Natural killer cell (primary cell): ENCODE data around the gene MRO. TPM values are rescaled to one million over a fixed set of nuclear protein-coding genes. Genes with fewer than 3 reads are reported as not detected.
"Not testable (repeated sequence)": the region's sequence is repeated elsewhere in the genome, so short reads cannot be mapped to it uniquely, and the experiment has no call there.

Experiments
- ATAC-seq, 3 donors: fragments of 150-1000 bp in 2 of 3; fragments of 200-7000 bp in 1 of 3; cut with Tn5 transposase; 1 replicate in 1 of 3; 2 replicates in 2 of 3; pipeline ENCODE4 v1.10.0; 2021; ENCODE audit warnings: mild to moderate bottlenecking in 2 of 3, moderate library complexity in 2 of 3
- DNase-seq, 2 donors: peaks; one replicate each; pipeline versions ENCODE4 v3.0.0 to v3.0.0-alpha.2; 2013 to 2021; ENCODE audit warnings: mixed read lengths in 1 of 2
- H3K27ac ChIP-seq: one replicate; pipeline ENCODE4 v1.5.1; 2013; ENCODE audit warnings: mild to moderate bottlenecking, low read length
- H3K27me3 ChIP-seq: one replicate; pipeline ENCODE4 v1.6.1; 2013; ENCODE audit warnings: low read length; ENCODE audit not compliant: control insufficient read depth, insufficient read depth
- H3K36me3 ChIP-seq: one replicate; pipeline ENCODE4 v1.6.1; 2013; ENCODE audit warnings: low read length; ENCODE audit not compliant: control insufficient read depth, insufficient read depth
- H3K4me1 ChIP-seq: one replicate; pipeline ENCODE4 v1.6.1; 2013; ENCODE audit warnings: low read length; ENCODE audit not compliant: control insufficient read depth, insufficient read depth
- H3K4me3 ChIP-seq: one replicate; pipeline ENCODE4 v1.5.1; 2013; ENCODE audit warnings: low read length
- H3K9me3 ChIP-seq: one replicate; pipeline ENCODE4 v1.6.1; 2013; ENCODE audit warnings: low read length; ENCODE audit not compliant: control insufficient read depth, insufficient read depth
- H3K27ac Mint-ChIP-seq, 2 donors: one replicate each; pipeline ENCODE4 v1.8.0; 2022; ENCODE audit warnings: mild to moderate bottlenecking in 2 of 2, mixed read lengths in 2 of 2, moderate library complexity in 1 of 2
- H3K27me3 Mint-ChIP-seq, 2 donors: one replicate each; pipeline ENCODE4 v1.8.0; 2022; ENCODE audit warnings: low read depth in 2 of 2, mixed read lengths in 2 of 2
- H3K36me3 Mint-ChIP-seq: one replicate; pipeline ENCODE4 v1.8.0; 2022; ENCODE audit warnings: mixed read lengths
- H3K4me1 Mint-ChIP-seq, 2 donors: one replicate each; pipeline ENCODE4 v1.8.0; 2022; ENCODE audit warnings: mixed read lengths in 2 of 2
- H3K4me3 Mint-ChIP-seq: one replicate; pipeline ENCODE4 v1.8.0; 2022; ENCODE audit warnings: mild to moderate bottlenecking, moderate library complexity, mixed read lengths
- H3K9me3 Mint-ChIP-seq, 2 donors: one replicate each; pipeline ENCODE4 v1.8.0; 2022; ENCODE audit warnings: mixed read lengths in 2 of 2
- WGBS: methylation state at CpG from one replicate; pipeline ENCODE4 v1.1.7; 2013; ENCODE audit warnings: missing lambda C conversion rate; ENCODE audit not compliant: insufficient coverage; 5-methylcytosine and 5-hydroxymethylcytosine counted together
- intact Hi-C: fragments of 100-400 bp; cut with micrococcal nuclease; formaldehyde crosslinking; loops from one replicate; pipeline ENCODE4 v1.14.2; 2022
- total RNA-seq, 4 donors: library from RNA; stranded (reverse); fragments of 120-200 nt in 1 of 4; gene quantifications; one replicate each; pipeline versions ENCODE4 v1.2.3 to v1.2.4, GENCODE V29; 2013 to 2022
- TF ChIP-seq, protein P1 (sequence below): fragments of 200-600 bp; IDR thresholded peaks from one replicate; pipeline ENCODE4 v1.8.0; 2022; ENCODE audit warnings: antibody characterized with exemption

Gene MRO
- total RNA-seq, 3 donors from 2014 or later (not counting 1 experiment from before 2014, with no cell fraction given): not detected

DNA sequence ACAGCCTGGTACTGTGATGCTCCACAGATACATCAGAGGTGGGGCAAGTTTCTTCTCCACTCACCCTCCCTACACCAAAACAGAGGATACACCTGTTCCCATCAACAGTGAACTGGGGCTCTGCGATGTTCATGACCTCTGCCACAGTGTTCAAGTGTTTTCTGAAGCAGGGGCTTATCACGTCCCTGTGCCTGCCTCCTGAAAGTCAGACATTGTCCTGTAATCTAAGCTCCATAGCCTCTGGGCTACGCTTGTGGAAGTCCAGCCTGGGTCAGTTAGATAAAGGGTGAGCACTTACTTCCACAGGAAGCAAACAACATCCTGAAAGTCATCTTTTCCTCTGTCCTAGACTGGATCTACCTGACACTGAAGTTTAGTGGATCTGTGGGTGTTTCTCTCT, 20.2 kb upstream of the MRO start:
- Histone ChIP-seq H3K9me3 (no peaks in the 10 kb centered on the region), H3K36me3 (no peaks in the 10 kb centered on the region), H3K27ac (no peak overlapping the region), H3K27me3 (no peaks in the 10 kb centered on the region), H3K4me1 (no peaks in the 10 kb centered on the region), H3K4me3 (no peak overlapping the region)
- H3K4me1 Mint-ChIP-seq: peaks cover 4 to 5% of the 10 kb centered on the region in 2 donors
- no peak for DNase-seq
- no peak for ATAC-seq
- peaks cover 2 to 7% of the 10 kb centered on the region in 2 donors for H3K27me3 Mint-ChIP-seq
- no peak overlapping the region for H3K27ac Mint-ChIP-seq
- intact Hi-C loops: no loop called here
- H3K4me3 Mint-ChIP-seq: no peak overlapping the region
- H3K9me3 Mint-ChIP-seq: no peaks in the 10 kb centered on the region
- WGBS: 85% methylated on average over 3 of the region's 3 CpGs
- TF ChIP-seq, protein P1, sequence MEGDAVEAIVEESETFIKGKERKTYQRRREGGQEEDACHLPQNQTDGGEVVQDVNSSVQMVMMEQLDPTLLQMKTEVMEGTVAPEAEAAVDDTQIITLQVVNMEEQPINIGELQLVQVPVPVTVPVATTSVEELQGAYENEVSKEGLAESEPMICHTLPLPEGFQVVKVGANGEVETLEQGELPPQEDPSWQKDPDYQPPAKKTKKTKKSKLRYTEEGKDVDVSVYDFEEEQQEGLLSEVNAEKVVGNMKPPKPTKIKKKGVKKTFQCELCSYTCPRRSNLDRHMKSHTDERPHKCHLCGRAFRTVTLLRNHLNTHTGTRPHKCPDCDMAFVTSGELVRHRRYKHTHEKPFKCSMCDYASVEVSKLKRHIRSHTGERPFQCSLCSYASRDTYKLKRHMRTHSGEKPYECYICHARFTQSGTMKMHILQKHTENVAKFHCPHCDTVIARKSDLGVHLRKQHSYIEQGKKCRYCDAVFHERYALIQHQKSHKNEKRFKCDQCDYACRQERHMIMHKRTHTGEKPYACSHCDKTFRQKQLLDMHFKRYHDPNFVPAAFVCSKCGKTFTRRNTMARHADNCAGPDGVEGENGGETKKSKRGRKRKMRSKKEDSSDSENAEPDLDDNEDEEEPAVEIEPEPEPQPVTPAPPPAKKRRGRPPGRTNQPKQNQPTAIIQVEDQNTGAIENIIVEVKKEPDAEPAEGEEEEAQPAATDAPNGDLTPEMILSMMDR: no peak
- H3K36me3 Mint-ChIP-seq: no peaks in the 10 kb centered on the region

DNA sequence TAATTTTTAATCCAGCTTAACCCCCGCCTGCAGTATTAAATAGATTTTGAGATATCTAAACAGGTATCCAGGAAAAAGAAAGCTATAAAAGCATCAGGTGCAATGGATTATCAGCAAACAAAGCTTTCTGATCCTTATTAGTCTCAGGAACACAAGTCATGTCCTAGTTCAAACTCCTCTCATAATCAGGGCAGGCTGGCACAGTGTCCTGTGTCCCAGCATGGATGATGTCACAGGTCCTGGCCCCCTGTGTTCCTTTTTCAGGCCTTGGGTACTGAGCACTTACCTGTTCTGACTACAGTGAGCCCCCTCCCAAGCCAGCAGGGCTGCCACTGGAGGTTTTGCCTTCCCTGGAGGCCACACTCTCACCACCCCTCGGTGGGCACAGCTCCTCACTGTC, 19.5 kb upstream of the MRO start:
- Histone ChIP-seq H3K27ac (no peak overlapping the region), H3K9me3 (no peaks in the 10 kb centered on the region), H3K4me1 (no peaks in the 10 kb centered on the region), H3K27me3 (no peaks in the 10 kb centered on the region), H3K4me3 (no peak overlapping the region), H3K36me3 (no peaks in the 10 kb centered on the region)
- H3K27ac Mint-ChIP-seq: no peak overlapping the region
- TF ChIP-seq, protein P1: no peak
- intact Hi-C loops: no loop called here
- no peak overlapping the region for H3K4me3 Mint-ChIP-seq
- ATAC-seq: no peak
- H3K27me3 Mint-ChIP-seq: peaks cover 2 to 7% of the 10 kb centered on the region in 2 donors
- DNase-seq: no peak
- 81% methylated on average over 1 of the region's 2 CpGs for WGBS
- peaks cover 4 to 5% of the 10 kb centered on the region in 2 donors for H3K4me1 Mint-ChIP-seq
- H3K36me3 Mint-ChIP-seq: no peaks in the 10 kb centered on the region
- H3K9me3 Mint-ChIP-seq: no peaks in the 10 kb centered on the region

DNA sequence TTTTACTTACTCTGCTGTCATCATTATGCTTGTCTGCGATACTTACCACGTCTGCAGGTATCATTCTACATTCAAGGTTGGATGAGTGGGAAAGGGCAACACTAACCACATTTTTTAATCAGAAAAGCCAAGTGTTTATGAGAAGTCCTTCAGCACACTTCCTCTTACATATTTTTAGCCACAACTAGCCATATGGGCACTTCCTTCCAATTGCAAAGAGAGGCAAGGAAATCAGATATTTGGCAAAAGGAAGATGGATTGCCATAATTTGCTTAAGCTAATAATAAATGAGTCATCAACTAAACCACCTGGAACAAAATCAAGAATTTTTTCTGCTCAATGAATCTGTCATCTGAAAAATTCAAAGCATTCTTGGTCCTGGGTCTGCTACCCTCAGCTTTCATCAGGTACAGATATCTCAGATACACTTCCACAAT, 16.7 kb upstream of the MRO start:
- Histone ChIP-seq H3K27me3 (no peaks in the 10 kb centered on the region), H3K27ac (no peak overlapping the region), H3K4me1 (no peaks in the 10 kb centered on the region), H3K4me3 (no peak overlapping the region), H3K36me3 (no peaks in the 10 kb centered on the region), H3K9me3 (no peaks in the 10 kb centered on the region)
- ATAC-seq (no peak), DNase-seq (no peak)
- H3K27me3 Mint-ChIP-seq: peaks cover 2 to 7% of the 10 kb centered on the region in 2 donors
- 0% methylated on average over 1 of the region's 2 CpGs for WGBS
- intact Hi-C loops: no loop called here
- no peak overlapping the region for H3K27ac Mint-ChIP-seq
- H3K4me1 Mint-ChIP-seq: peaks cover 4 to 5% of the 10 kb centered on the region in 2 donors
- TF ChIP-seq, protein P1: no peak
- H3K4me3 Mint-ChIP-seq: no peak overlapping the region
- H3K36me3 Mint-ChIP-seq: no peaks in the 10 kb centered on the region
- H3K9me3 Mint-ChIP-seq: no peaks in the 10 kb centered on the region

DNA sequence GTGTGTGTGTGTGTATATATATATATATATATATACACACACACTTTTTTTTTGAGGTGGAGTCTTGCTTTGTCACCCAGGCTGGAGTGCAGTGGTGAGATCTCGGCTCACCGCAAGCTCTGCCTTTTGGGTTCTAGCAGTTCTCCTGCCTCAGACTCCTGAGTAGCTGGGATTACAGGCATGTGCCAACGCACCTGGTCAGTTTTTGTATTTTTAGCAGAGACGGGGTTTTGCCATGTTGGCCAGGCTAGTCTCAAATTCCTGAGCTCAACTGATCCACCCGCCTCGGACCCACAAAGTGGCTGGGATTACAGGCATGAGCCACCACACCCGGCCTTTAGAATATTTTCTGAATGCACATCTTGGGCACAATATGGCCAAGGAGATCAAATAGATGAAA, 13.7 kb upstream of the MRO start:
- H3K9me3 Mint-ChIP-seq, H3K36me3 ChIP-seq, H3K4me3 Mint-ChIP-seq, DNase-seq, H3K36me3 Mint-ChIP-seq, H3K9me3 ChIP-seq, H3K27ac ChIP-seq, H3K4me1 ChIP-seq, H3K27me3 Mint-ChIP-seq, H3K27me3 ChIP-seq, H3K27ac Mint-ChIP-seq, H3K4me1 Mint-ChIP-seq, H3K4me3 ChIP-seq, ATAC-seq, intact Hi-C loops: not testable (repeated sequence)
- WGBS: 95% methylated on average over 7 of the region's 7 CpGs
